ENCODE data around the gene VSTM5.

GRCh38 chr11:93819966-93820695 is 30.3 kb downstream of the VSTM5 start:
- no peak for TF ChIP-seq POLR2A (IDR thresholded peaks at IDR 0.05)
- no peak for TF ChIP-seq CTCF (IDR thresholded peaks at IDR 0.05)
